Gastroesophageal sphincter (tissue), 3 donors: ENCODE results near the gene GTF2IRD1.

Experiments used
- EP300 ChIP-seq: sonication (generic); formaldehyde crosslinking; IDR thresholded peaks from one replicate; pipeline ENCODE4 v1.6.1; 2017; ENCODE audit warnings: antibody characterized with exemption, mild to moderate bottlenecking
- POLR2A ChIP-seq, 2 donors: fragments of 450-650 bp; IDR thresholded peaks; one replicate each; pipeline ENCODE4 v1.6.1; 2017; ENCODE audit warnings: antibody characterized with exemption in 2 of 2, mild to moderate bottlenecking in 2 of 2, moderate library complexity in 1 of 2
- POLR2AphosphoS5 ChIP-seq: sonication (generic); formaldehyde crosslinking; IDR thresholded peaks from one replicate; pipeline ENCODE4 v1.6.1; 2017; ENCODE audit warnings: antibody characterized with exemption
- TF ChIP-seq, protein P1 (sequence below), 4 experiments: fragments of 200-600 bp in 2 of 4; fragments of 450-650 bp in 2 of 4; sonication (generic) in 1 of 4; IDR thresholded peaks; one replicate each; pipeline ENCODE4 v1.5.1; 2017 to 2019; ENCODE audit warnings: antibody characterized with exemption in 4 of 4, mild to moderate bottlenecking in 2 of 4, moderate library complexity in 2 of 4

GRCh38 chr7:74404741-74405140 is 49.0 kb upstream of the GTF2IRD1 start:
- TF ChIP-seq, protein P1, sequence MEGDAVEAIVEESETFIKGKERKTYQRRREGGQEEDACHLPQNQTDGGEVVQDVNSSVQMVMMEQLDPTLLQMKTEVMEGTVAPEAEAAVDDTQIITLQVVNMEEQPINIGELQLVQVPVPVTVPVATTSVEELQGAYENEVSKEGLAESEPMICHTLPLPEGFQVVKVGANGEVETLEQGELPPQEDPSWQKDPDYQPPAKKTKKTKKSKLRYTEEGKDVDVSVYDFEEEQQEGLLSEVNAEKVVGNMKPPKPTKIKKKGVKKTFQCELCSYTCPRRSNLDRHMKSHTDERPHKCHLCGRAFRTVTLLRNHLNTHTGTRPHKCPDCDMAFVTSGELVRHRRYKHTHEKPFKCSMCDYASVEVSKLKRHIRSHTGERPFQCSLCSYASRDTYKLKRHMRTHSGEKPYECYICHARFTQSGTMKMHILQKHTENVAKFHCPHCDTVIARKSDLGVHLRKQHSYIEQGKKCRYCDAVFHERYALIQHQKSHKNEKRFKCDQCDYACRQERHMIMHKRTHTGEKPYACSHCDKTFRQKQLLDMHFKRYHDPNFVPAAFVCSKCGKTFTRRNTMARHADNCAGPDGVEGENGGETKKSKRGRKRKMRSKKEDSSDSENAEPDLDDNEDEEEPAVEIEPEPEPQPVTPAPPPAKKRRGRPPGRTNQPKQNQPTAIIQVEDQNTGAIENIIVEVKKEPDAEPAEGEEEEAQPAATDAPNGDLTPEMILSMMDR (IDR thresholded peaks at IDR 0.05), result no peak
- no peak for TF ChIP-seq POLR2A (IDR thresholded peaks at IDR 0.05)
- TF ChIP-seq POLR2AphosphoS5, result no peak
- no peak for TF ChIP-seq EP300
